ENCODE results near the gene NSUN7. TPM values are rescaled to one million over a fixed set of nuclear protein-coding genes. Genes with fewer than 3 reads are reported as not detected.

NSUN7 gene, protein sequence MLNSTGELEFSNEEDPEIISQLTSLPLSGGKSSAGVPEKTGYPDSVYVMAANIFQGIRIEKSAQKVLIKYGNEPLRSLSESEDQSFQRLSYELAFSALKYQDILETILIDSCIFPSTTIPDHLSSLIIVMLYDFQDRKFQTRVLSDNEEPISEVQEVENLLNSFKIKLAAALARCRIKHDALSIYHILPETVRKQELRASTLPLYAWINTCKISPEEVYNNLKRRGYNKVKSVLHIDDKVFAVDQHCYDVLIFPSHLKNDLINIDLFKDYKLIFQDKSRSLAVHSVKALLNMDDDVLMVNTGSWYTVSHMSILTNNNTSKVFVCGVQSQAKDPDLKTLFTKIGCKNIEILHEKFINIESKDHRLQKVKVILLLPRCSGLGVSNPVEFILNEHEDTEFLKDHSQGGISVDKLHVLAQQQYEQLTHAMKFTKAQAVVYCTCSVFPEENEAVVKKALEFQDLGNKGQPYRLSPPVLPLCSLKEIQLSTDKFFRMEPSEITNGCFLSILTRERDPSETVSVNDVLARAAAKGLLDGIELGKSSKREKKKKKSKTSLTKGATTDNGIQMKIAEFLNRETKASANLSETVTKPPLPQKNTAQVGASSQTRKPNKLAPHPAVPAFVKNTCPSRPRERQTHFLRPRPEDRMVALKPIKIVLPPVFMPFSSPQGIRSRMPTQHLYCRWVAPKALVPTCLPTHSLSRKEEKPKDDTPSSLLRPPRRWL
- not detected in 2 replicates for total RNA-seq

DNA sequence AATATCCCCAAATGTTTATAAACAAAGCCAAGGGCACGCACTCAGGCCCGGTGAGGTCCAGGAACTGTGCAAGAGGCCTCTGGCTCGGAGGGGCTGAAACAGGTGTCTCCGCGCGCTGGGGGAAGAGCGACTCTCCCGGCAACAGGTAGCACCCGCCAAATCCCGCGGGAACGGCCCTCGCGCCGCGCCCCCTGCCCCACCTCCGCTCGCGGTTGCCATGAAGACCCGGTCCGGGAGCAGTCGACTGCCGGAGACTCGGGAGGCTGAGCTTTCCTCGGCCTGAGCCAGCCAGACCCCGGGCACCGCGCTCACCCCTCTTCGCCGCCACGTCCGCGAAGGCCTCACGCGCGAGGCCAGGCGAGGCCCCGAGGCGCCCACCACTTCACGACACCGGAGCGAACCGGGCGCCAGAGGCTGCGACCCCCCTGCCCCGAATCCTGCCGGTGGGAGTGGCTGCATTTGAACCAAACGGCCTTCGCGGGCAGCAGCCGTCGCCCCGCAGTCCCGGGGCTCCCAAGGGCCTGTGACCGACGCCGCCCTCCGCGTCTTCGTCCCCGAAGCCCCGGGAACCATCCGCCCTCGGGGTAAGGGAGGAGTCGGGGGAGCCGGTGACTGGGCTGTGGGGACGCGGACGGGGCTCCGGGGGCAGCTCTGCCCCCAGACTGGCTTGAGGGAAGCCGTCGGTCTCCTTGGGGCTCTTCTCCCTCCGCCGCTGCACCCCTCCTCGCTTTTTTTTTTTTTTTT, at the start of gene NSUN7:
Gene NSUN7 (plus strand): TSS at position 239 of the 744 bp plus-strand sequence. CDS start 739 bp downstream, outside the sequence.

Other genes with a start within 250 kb of the NSUN7 start
- 1.0 and 1.3 TPM in 2 replicates for gene RBM47, start 120.1 kb upstream of the NSUN7 start, total RNA-seq